ENCODE results near the gene BTF3.

DNA sequence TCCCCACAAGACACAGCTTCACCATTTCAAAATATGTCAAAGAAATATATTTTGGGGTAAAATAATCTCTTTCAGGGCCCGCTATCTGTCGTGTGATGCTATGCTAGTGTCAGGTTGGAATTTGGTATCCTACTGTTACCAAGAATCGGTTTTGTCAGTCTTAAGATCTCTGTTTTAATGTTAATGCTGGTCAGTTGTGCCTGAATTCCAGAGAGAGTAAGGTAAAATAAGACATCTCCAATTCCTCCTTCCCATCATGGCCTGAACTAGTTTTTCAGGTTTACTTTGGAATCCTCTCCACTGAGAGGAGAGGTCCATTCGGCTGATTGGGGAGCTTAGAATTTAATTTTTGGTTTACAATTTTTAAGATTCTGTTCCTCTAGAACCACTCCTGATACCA is 10.4 kb upstream of the BTF3 start:
- TF ChIP-seq, protein P1, sequence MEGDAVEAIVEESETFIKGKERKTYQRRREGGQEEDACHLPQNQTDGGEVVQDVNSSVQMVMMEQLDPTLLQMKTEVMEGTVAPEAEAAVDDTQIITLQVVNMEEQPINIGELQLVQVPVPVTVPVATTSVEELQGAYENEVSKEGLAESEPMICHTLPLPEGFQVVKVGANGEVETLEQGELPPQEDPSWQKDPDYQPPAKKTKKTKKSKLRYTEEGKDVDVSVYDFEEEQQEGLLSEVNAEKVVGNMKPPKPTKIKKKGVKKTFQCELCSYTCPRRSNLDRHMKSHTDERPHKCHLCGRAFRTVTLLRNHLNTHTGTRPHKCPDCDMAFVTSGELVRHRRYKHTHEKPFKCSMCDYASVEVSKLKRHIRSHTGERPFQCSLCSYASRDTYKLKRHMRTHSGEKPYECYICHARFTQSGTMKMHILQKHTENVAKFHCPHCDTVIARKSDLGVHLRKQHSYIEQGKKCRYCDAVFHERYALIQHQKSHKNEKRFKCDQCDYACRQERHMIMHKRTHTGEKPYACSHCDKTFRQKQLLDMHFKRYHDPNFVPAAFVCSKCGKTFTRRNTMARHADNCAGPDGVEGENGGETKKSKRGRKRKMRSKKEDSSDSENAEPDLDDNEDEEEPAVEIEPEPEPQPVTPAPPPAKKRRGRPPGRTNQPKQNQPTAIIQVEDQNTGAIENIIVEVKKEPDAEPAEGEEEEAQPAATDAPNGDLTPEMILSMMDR (conservative IDR thresholded peaks at IDR 0.05; ENCODE audit: low read length), result no peak
- TF ChIP-seq EZH2phosphoT487 (IDR thresholded peaks at IDR 0.05; ENCODE audit: borderline replicate concordance), result no peak
